Measurements from ENCODE around the gene AK1.

AK1 gene

GRCh38 chr9:127818574-127818973 lies 58.9 kb downstream of the AK1 start:
- H3K4me2 ChIP-seq (ENCODE audit: low read length) = no peak overlapping the region
- no peaks in the 10 kb centered on the region for H3K27me3 ChIP-seq (ENCODE audit: insufficient read depth, low read length)
- H3K4me3 ChIP-seq (ENCODE audit: low read depth, low read length, poor library complexity, severe bottlenecking) = no peak overlapping the region
- no peak overlapping the region for H3K27ac ChIP-seq (ENCODE audit: low read depth, low read length, poor library complexity, severe bottlenecking)
- H3K36me3 ChIP-seq (ENCODE audit: insufficient read depth, low read length) = peaks cover 11% of the 10 kb centered on the region
- TF ChIP-seq, protein P1, sequence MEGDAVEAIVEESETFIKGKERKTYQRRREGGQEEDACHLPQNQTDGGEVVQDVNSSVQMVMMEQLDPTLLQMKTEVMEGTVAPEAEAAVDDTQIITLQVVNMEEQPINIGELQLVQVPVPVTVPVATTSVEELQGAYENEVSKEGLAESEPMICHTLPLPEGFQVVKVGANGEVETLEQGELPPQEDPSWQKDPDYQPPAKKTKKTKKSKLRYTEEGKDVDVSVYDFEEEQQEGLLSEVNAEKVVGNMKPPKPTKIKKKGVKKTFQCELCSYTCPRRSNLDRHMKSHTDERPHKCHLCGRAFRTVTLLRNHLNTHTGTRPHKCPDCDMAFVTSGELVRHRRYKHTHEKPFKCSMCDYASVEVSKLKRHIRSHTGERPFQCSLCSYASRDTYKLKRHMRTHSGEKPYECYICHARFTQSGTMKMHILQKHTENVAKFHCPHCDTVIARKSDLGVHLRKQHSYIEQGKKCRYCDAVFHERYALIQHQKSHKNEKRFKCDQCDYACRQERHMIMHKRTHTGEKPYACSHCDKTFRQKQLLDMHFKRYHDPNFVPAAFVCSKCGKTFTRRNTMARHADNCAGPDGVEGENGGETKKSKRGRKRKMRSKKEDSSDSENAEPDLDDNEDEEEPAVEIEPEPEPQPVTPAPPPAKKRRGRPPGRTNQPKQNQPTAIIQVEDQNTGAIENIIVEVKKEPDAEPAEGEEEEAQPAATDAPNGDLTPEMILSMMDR (IDR thresholded peaks at IDR 0.05; ENCODE audit: low read length) = no peak
- no peak for TF ChIP-seq EZH2 (IDR thresholded peaks at IDR 0.05; ENCODE audit: borderline replicate concordance, low read length)
- H3K79me2 ChIP-seq (ENCODE audit: insufficient read depth, low read length) = no peaks in the 10 kb centered on the region
- H2AFZ ChIP-seq (ENCODE audit: low read length) = no peak overlapping the region
- H3K4me1 ChIP-seq (ENCODE audit: insufficient read depth, low read length, severe bottlenecking) = no peaks in the 10 kb centered on the region
- no peaks in the 10 kb centered on the region for H3K9me3 ChIP-seq (ENCODE audit: low read length)
- no peaks in the 10 kb centered on the region for H3F3A ChIP-seq (ENCODE audit: insufficient read depth, low read length)
- no peak overlapping the region for H3K9ac ChIP-seq (ENCODE audit: low read length)
- H3K9me2 ChIP-seq (ENCODE audit: low read depth, low read length) = no peaks in the 10 kb centered on the region
- no peaks in the 10 kb centered on the region for H4K20me1 ChIP-seq (ENCODE audit: insufficient read depth, low read length)

- Histone ChIP-seq H3K27me3 (ENCODE audit: insufficient read depth, low read length) (no peaks in the 10 kb centered on the region), H3K4me2 (ENCODE audit: low read length) (no peak overlapping the region), H3K9ac (ENCODE audit: low read length) (no peak overlapping the region), H2AFZ (ENCODE audit: low read length) (no peak overlapping the region), H4K20me1 (ENCODE audit: insufficient read depth, low read length) (no peaks in the 10 kb centered on the region), H3K4me3 (ENCODE audit: low read depth, low read length, poor library complexity, severe bottlenecking) (no peak overlapping the region), H3K36me3 (ENCODE audit: insufficient read depth, low read length) (peaks cover 17% of the 10 kb centered on the region), H3K79me2 (ENCODE audit: insufficient read depth, low read length) (no peaks in the 10 kb centered on the region), H3K9me3 (ENCODE audit: low read length) (no peaks in the 10 kb centered on the region), H3K4me1 (ENCODE audit: insufficient read depth, low read length, severe bottlenecking) (no peaks in the 10 kb centered on the region), H3F3A (ENCODE audit: insufficient read depth, low read length) (no peaks in the 10 kb centered on the region), H3K9me2 (ENCODE audit: low read depth, low read length) (no peaks in the 10 kb centered on the region), H3K27ac (ENCODE audit: low read depth, low read length, poor library complexity, severe bottlenecking) (no peak overlapping the region)
- TF ChIP-seq EZH2 (IDR thresholded peaks at IDR 0.05; ENCODE audit: borderline replicate concordance, low read length) = no peak
- TF ChIP-seq, protein P1 (IDR thresholded peaks at IDR 0.05; ENCODE audit: low read length) = no peak
These were observed 59.5 kb downstream of the AK1 start for GRCh38 chr9:127817881-127818434.

- Histone ChIP-seq H3K9me2 (ENCODE audit: low read depth, low read length) (no peaks in the 10 kb centered on the region), H3K4me3 (ENCODE audit: low read depth, low read length, poor library complexity, severe bottlenecking) (no peak overlapping the region), H3K36me3 (ENCODE audit: insufficient read depth, low read length) (peaks cover 29% of the 10 kb centered on the region), H3K27ac (ENCODE audit: low read depth, low read length, poor library complexity, severe bottlenecking) (no peak overlapping the region), H3K9me3 (ENCODE audit: low read length) (no peaks in the 10 kb centered on the region), H3K79me2 (ENCODE audit: insufficient read depth, low read length) (no peaks in the 10 kb centered on the region), H3F3A (ENCODE audit: insufficient read depth, low read length) (no peaks in the 10 kb centered on the region), H2AFZ (ENCODE audit: low read length) (no peak overlapping the region), H3K9ac (ENCODE audit: low read length) (no peak overlapping the region), H4K20me1 (ENCODE audit: insufficient read depth, low read length) (no peaks in the 10 kb centered on the region), H3K4me2 (ENCODE audit: low read length) (no peak overlapping the region), H3K27me3 (ENCODE audit: insufficient read depth, low read length) (no peaks in the 10 kb centered on the region), H3K4me1 (ENCODE audit: insufficient read depth, low read length, severe bottlenecking) (no peaks in the 10 kb centered on the region)
- TF ChIP-seq, protein P1 (IDR thresholded peaks at IDR 0.05; ENCODE audit: low read length) = no peak
- no peak for TF ChIP-seq EZH2 (IDR thresholded peaks at IDR 0.05; ENCODE audit: borderline replicate concordance, low read length)
These were observed 60.7 kb downstream of the AK1 start for GRCh38 chr9:127816728-127817127.

Data from OCI-LY1 (cell line).